Esophagus (tissue), 2 donors: ENCODE measurements around the gene RTL1. TPM values are rescaled to one million over a fixed set of nuclear protein-coding genes. Genes with fewer than 3 reads are reported as not detected.

Experiments
- H3K27ac ChIP-seq, 2 donors: one replicate each; pipeline ENCODE4 v1.5.1; 2013; ENCODE audit warnings: low read depth in 2 of 2, mild to moderate bottlenecking in 2 of 2, inconsistent platforms in 1 of 2, low read length in 1 of 2, moderate library complexity in 1 of 2
- H3K27me3 ChIP-seq, 2 donors: one replicate each; pipeline ENCODE4 v1.6.1; 2013; ENCODE audit warnings: low read length in 2 of 2, control low read depth in 1 of 2, mild to moderate bottlenecking in 1 of 2; ENCODE audit not compliant: insufficient read depth in 2 of 2, control insufficient read depth in 1 of 2
- H3K36me3 ChIP-seq, 2 donors: one replicate each; pipeline ENCODE4 v1.6.1; 2013; ENCODE audit warnings: low read length in 1 of 2; ENCODE audit not compliant: control insufficient read depth in 2 of 2, insufficient read depth in 2 of 2
- H3K4me1 ChIP-seq, 2 donors: one replicate each; pipeline ENCODE4 v1.6.1; 2013; ENCODE audit warnings: low read length in 1 of 2; ENCODE audit not compliant: control insufficient read depth in 2 of 2, insufficient read depth in 2 of 2
- H3K4me3 ChIP-seq, 2 donors: one replicate each; pipeline ENCODE4 v1.5.1; 2013; ENCODE audit warnings: low read length in 2 of 2, mild to moderate bottlenecking in 2 of 2, low read depth in 1 of 2, moderate library complexity in 1 of 2
- H3K9me3 ChIP-seq, 2 donors: one replicate each; pipeline ENCODE4 v1.6.1; 2013; ENCODE audit warnings: mild to moderate bottlenecking in 2 of 2, low read depth in 1 of 2, low read length in 1 of 2, moderate library complexity in 1 of 2; ENCODE audit not compliant: control insufficient read depth in 2 of 2, insufficient read depth in 1 of 2
- WGBS, 2 donors: extraction: QIAGEN DNeasy Blood & Tissue Kit; methylation state at CpG; one replicate each; pipeline ENCODE4 v1.1.7; 2013; 5-methylcytosine and 5-hydroxymethylcytosine counted together
- polyA plus RNA-seq, 2 donors: library from polyadenylated mRNA; stranded (reverse); fragments of 200-250 nt; gene quantifications; one replicate each; pipeline ENCODE4 v1.2.3, GENCODE V29; 2013
- donor health status: healthy with polysubstance abuse.
- donor health status: Bipolar disorder and iron deficiency.

Gene RTL1
- polyA plus RNA-seq, 2 donors = 0.02 TPM; not detected in 1

- H3K9me3 ChIP-seq = peaks cover 0 to under 1% of the 10 kb centered on the region in 2 donors
- H3K4me3 ChIP-seq = no peak overlapping the region
- no peaks in the 10 kb centered on the region for H3K27me3 ChIP-seq
- WGBS, 2 donors = 78 to 84% methylated on average over 11 of the region's 11 CpGs
- no peaks in the 10 kb centered on the region for H3K4me1 ChIP-seq
- H3K36me3 ChIP-seq = no peaks in the 10 kb centered on the region
- no peak overlapping the region for H3K27ac ChIP-seq
These were observed 25.0 kb downstream of the RTL1 start for GRCh38 chr14:100878271-100879146.

GRCh38 chr14:100875861-100876590 lies 27.5 kb downstream of the RTL1 start:
- 84 to 85% methylated on average over 17 of the region's 17 CpGs for WGBS, 2 donors
- Histone ChIP-seq H3K27ac (no peak overlapping the region), H3K9me3 (peaks cover 0 to 5% of the 10 kb centered on the region in 2 donors), H3K4me1 (no peaks in the 10 kb centered on the region), H3K4me3 (no peak overlapping the region), H3K36me3 (no peaks in the 10 kb centered on the region), H3K27me3 (no peaks in the 10 kb centered on the region)

- Histone ChIP-seq H3K27ac (no peak overlapping the region), H3K9me3 (peaks cover 0 to 5% of the 10 kb centered on the region in 2 donors), H3K4me1 (no peaks in the 10 kb centered on the region), H3K36me3 (no peaks in the 10 kb centered on the region), H3K4me3 (no peak overlapping the region), H3K27me3 (no peaks in the 10 kb centered on the region)
- WGBS, 2 donors = 90 to 93% methylated on average over 6 of the region's 6 CpGs
These were observed 28.4 kb downstream of the RTL1 start for GRCh38 chr14:100875126-100875525.

- Histone ChIP-seq H3K4me3 (no peak overlapping the region), H3K27ac (no peak overlapping the region), H3K27me3 (no peaks in the 10 kb centered on the region), H3K4me1 (no peaks in the 10 kb centered on the region), H3K36me3 (no peaks in the 10 kb centered on the region), H3K9me3 (peaks cover 0 to 5% of the 10 kb centered on the region in 2 donors)
- WGBS, 2 donors = 88 to 90% methylated on average over 20 to 21 of the region's 21 CpGs
These were observed 29.0 kb downstream of the RTL1 start for GRCh38 chr14:100874411-100875091.

GRCh38 chr14:100874051-100874410 lies 29.5 kb downstream of the RTL1 start:
- Histone ChIP-seq H3K4me1 (no peaks in the 10 kb centered on the region), H3K4me3 (no peak overlapping the region), H3K36me3 (no peaks in the 10 kb centered on the region), H3K27me3 (no peaks in the 10 kb centered on the region), H3K27ac (no peak overlapping the region), H3K9me3 (peaks cover 0 to 5% of the 10 kb centered on the region in 2 donors)
- WGBS, 2 donors = 88 to 92% methylated on average over 4 of the region's 4 CpGs

GRCh38 chr14:100873096-100873482 lies 30.4 kb downstream of the RTL1 start:
- no peaks in the 10 kb centered on the region for H3K36me3 ChIP-seq
- 52 to 58% methylated on average over 3 of the region's 3 CpGs for WGBS, 2 donors
- H3K4me1 ChIP-seq = no peaks in the 10 kb centered on the region
- no peak overlapping the region for H3K27ac ChIP-seq
- H3K9me3 ChIP-seq = peaks cover 0 to 5% of the 10 kb centered on the region in 2 donors
- H3K27me3 ChIP-seq = no peaks in the 10 kb centered on the region
- H3K4me3 ChIP-seq = no peak overlapping the region

- no peaks in the 10 kb centered on the region for H3K27me3 ChIP-seq
- H3K27ac ChIP-seq = no peak overlapping the region
- no peaks in the 10 kb centered on the region for H3K4me1 ChIP-seq
- H3K36me3 ChIP-seq = no peaks in the 10 kb centered on the region
- 75 to 80% methylated on average over 15 of the region's 15 CpGs for WGBS, 2 donors
- peaks cover 0 to 5% of the 10 kb centered on the region in 2 donors for H3K9me3 ChIP-seq
- no peak overlapping the region for H3K4me3 ChIP-seq
These were observed 31.0 kb downstream of the RTL1 start for GRCh38 chr14:100872259-100873095.

GRCh38 chr14:100871234-100872186 lies 32.0 kb downstream of the RTL1 start:
- Histone ChIP-seq H3K9me3 (peaks cover 0 to 5% of the 10 kb centered on the region in 2 donors), H3K27me3 (no peaks in the 10 kb centered on the region), H3K27ac (no peak overlapping the region), H3K4me3 (no peak overlapping the region), H3K36me3 (no peaks in the 10 kb centered on the region), H3K4me1 (no peaks in the 10 kb centered on the region)
- 70 to 72% methylated on average over 16 of the region's 16 CpGs for WGBS, 2 donors
